Measurements from ENCODE around the gene PPIF.

GRCh38 chr10:79398642-79399041 is 51.4 kb downstream of the PPIF start:
- TF ChIP-seq EZH2 (IDR thresholded peaks at IDR 0.05; ENCODE audit: insufficient read depth, poor library complexity, severe bottlenecking) (no peak), EZH2phosphoT487 (IDR thresholded peaks at IDR 0.05; ENCODE audit: insufficient read depth, low read depth) (no peak)

Measured in GM23248 (cell line).